Lung (tissue), 12 donors: Measurements from ENCODE around the gene NR6A1. TPM values are rescaled to one million over a fixed set of nuclear protein-coding genes. Genes with fewer than 3 reads are reported as not detected.

Experiments
- ATAC-seq: fragments of 200-7000 bp; cut with Tn5 transposase; one replicate; pipeline ENCODE4 v1.9.1; 2020; ENCODE audit warnings: moderate number of reproducible peaks; ENCODE audit not compliant: insufficient read depth, low FRiP score
- DNase-seq, 3 donors: peaks; one replicate each; pipeline ENCODE4 v3.0.0-alpha.2; 2013 to 2017
- H3K27ac ChIP-seq, 2 donors: one replicate each; pipeline ENCODE4 v1.5.1; 2013; ENCODE audit warnings: mild to moderate bottlenecking in 2 of 2, moderate library complexity in 2 of 2, control low read depth in 1 of 2, inconsistent platforms in 1 of 2, low read depth in 1 of 2, low read length in 1 of 2
- H3K27me3 ChIP-seq, 3 donors: one replicate each; pipeline ENCODE4 v1.5.1; 2013; ENCODE audit warnings: low read length in 2 of 3; ENCODE audit not compliant: control insufficient read depth in 3 of 3, insufficient read depth in 3 of 3
- H3K36me3 ChIP-seq, 4 donors: one replicate each; pipeline ENCODE4 v1.5.1; 2013; ENCODE audit warnings: low read length in 4 of 4, mild to moderate bottlenecking in 1 of 4, moderate library complexity in 1 of 4; ENCODE audit not compliant: control insufficient read depth in 4 of 4, insufficient read depth in 4 of 4
- H3K4me1 ChIP-seq, 5 donors: one replicate each; pipeline ENCODE4 v1.5.1; 2013; ENCODE audit warnings: low read length in 5 of 5, mild to moderate bottlenecking in 2 of 5, moderate library complexity in 1 of 5; ENCODE audit not compliant: control insufficient read depth in 5 of 5, insufficient read depth in 5 of 5
- H3K4me3 ChIP-seq: one replicate; pipeline ENCODE4 v1.5.1; 2013; ENCODE audit warnings: mild to moderate bottlenecking, control low read depth, moderate library complexity
- H3K9ac ChIP-seq, 2 donors: one replicate each; pipeline ENCODE4 v1.5.1; 2013; ENCODE audit warnings: low read length in 2 of 2, control low read depth in 1 of 2; ENCODE audit not compliant: insufficient read depth in 1 of 2
- H3K9me3 ChIP-seq, 4 donors: one replicate each; pipeline ENCODE4 v1.5.1; 2013; ENCODE audit warnings: low read length in 3 of 4, mild to moderate bottlenecking in 1 of 4, moderate library complexity in 1 of 4; ENCODE audit not compliant: control insufficient read depth in 4 of 4, insufficient read depth in 3 of 4
- CTCF ChIP-seq: IDR thresholded peaks from 2 replicates; pipeline ENCODE4 v1.5.1; 2012; ENCODE audit warnings: mild to moderate bottlenecking; ENCODE audit errors: control extremely low read depth, extremely low read depth
- WGBS, 2 donors: extraction: QIAGEN DNeasy Blood & Tissue Kit; methylation state at CpG; one replicate each; pipeline ENCODE4 v1.1.7; 2013; 5-methylcytosine and 5-hydroxymethylcytosine counted together
- polyA plus RNA-seq, 2 donors: library from polyadenylated mRNA; stranded (reverse); fragments of 200-250 nt; gene quantifications; one replicate each; pipeline ENCODE4 v1.2.1, GENCODE V29; 2013
- total RNA-seq, 2 donors: library from RNA; depleted of rRNA in 1 of 2; stranded (reverse); fragments of >200 nt in 1 of 2; gene quantifications; one replicate each; pipeline ENCODE4 v1.2.1, GENCODE V29; 2014 to 2021
- donor health status: control.
- donor health status: control.
- donor health status: Bipolar disorder and iron deficiency.
- donor health status: healthy.
- donor health status: DM: yes; HTN: yes; CAD: no.

NR6A1 gene
- total and polyA plus RNA-seq, 4 donors, result 0.94 to 4.0 (median 2.4) TPM

DNA sequence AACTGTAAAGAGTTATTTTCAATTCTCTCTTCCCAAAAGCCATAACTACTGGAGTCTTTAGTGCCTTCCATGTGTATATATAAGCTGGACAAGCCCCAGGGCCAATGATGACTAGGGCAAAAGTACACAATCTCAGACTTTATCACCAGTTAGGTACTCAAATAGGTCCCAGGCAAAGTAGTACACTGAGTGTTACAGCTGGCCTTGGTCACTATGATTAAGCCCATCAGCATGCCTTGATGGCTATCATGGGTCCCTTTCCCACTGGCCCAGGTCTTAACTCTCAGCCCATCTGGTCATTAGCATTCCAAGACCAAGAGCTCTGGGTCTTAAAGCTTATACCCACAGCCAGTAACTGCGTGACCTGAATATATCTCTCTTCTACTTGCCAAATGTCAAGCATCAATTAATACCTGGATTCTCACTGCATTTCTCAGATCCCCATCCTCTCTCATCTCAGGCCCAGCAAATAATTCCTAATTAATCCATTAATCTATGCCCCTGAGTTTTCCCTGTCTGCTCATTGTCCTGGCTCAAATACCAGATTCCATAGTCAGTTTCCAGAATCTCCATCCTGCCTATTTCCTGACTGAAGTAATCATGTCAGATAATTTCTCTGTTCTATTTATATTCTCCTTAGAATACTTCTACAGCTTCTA lies 62.3 kb downstream of the NR6A1 start:
- ATAC-seq, result no peak
- Histone ChIP-seq H3K9ac (no peak overlapping the region), H3K36me3 (no peaks in the 10 kb centered on the region)

DNA sequence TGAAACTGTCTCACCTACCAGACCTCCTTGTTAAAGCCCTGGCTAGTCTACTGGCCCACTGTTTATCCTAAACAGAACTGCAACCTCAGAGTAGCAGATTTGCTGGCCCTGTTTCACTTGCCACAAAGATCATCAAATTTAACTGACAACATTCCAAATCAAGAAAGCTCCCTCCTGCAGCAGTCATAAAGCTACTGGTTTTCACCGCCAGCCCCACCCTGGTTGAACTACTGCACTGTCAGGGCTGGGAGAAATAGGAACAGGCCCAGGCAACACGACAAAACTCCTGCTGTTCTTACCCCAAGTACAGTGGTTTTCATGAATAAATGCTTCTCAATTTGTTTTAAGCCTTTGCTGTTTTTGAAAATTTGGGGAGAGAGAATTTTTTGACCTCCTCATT lies 63.0 kb downstream of the NR6A1 start:
- Histone ChIP-seq H3K4me1 (peaks cover 0 to 19% (median 8%) of the 10 kb centered on the region in 5 donors), H3K27ac (no peak overlapping the region), H3K36me3 (peaks cover 0 to 6% (median 0%) of the 10 kb centered on the region in 4 donors), H3K9ac (no peak overlapping the region), H3K4me3 (no peak overlapping the region), H3K27me3 (no peaks in the 10 kb centered on the region), H3K9me3 (no peaks in the 10 kb centered on the region)
- 87 to 90% methylated on average over 2 of the region's 2 CpGs for WGBS, 2 donors
- no peak for DNase-seq
- no peak for TF ChIP-seq CTCF
- ATAC-seq, result no peak

More for the DNA sequence above, 62.3 kb downstream of the NR6A1 start:
- Histone ChIP-seq H3K27me3 (no peaks in the 10 kb centered on the region), H3K9me3 (no peaks in the 10 kb centered on the region), H3K4me3 (no peak overlapping the region), H3K4me1 (peaks cover 0 to 19% (median 8%) of the 10 kb centered on the region in 5 donors), H3K27ac (no peak overlapping the region)
- 87 to 96% methylated on average over 1 of the region's 1 CpG for WGBS, 2 donors
- DNase-seq, result no peak
- TF ChIP-seq CTCF, result no peak

- H3K4me3 ChIP-seq, result no peak overlapping the region
- no peak overlapping the region for H3K9ac ChIP-seq
- H3K36me3 ChIP-seq, result peaks cover 0 to 7% (median under 1%) of the 10 kb centered on the region in 4 donors
- H3K27me3 ChIP-seq, result no peaks in the 10 kb centered on the region
- H3K27ac ChIP-seq, result no peak overlapping the region
- H3K4me1 ChIP-seq, result peaks cover 0 to 19% (median 8%) of the 10 kb centered on the region in 5 donors
- WGBS, 2 donors, result 80 to 86% methylated on average over 3 of the region's 3 CpGs
- no peak for TF ChIP-seq CTCF
- DNase-seq, result no peak
- no peaks in the 10 kb centered on the region for H3K9me3 ChIP-seq
- no peak for ATAC-seq
These were observed 63.4 kb downstream of the NR6A1 start for GRCh38 chr9:124707666-124708065.

- no peak for TF ChIP-seq CTCF
- no peak for DNase-seq
These were observed 64.4 kb downstream of the NR6A1 start for GRCh38 chr9:124706685-124707084.

More at GRCh38 chr9:124706685-124707084, 64.4 kb downstream of the NR6A1 start:
- no peak overlapping the region for H3K27ac ChIP-seq
- H3K36me3 ChIP-seq, result peaks cover 0 to 7% (median 3%) of the 10 kb centered on the region in 4 donors
- ATAC-seq, result no peak
- H3K27me3 ChIP-seq, result no peaks in the 10 kb centered on the region
- peaks cover 0 to 18% (median 7%) of the 10 kb centered on the region in 5 donors for H3K4me1 ChIP-seq
- 93 to 94% methylated on average over 7 of the region's 7 CpGs for WGBS, 2 donors
- no peaks in the 10 kb centered on the region for H3K9me3 ChIP-seq
- no peak overlapping the region for H3K9ac ChIP-seq
- H3K4me3 ChIP-seq, result no peak overlapping the region
